HG03095 (cell line): ENCODE data around the gene TXNDC17.
A peak's percentile ranks its signal among the peaks of the same experiment; 100 is the strongest.
"Not testable (repeated sequence)": the region's sequence is repeated elsewhere in the genome, so short reads cannot be mapped to it uniquely, and the experiment has no call there.

Experiments
- ATAC-seq: cut with Tn5 transposase; IDR thresholded peaks from one replicate; pipeline ENCODE4 v1.9.1; 2021; ENCODE audit warnings: moderate library complexity; ENCODE audit not compliant: unreplicated experiment

The TXNDC17 gene

GRCh38 chr17:6660101-6660500 is 19.2 kb downstream of the TXNDC17 start:
- ATAC-seq: no peak

- peak; percentile 69 for ATAC-seq
These were observed 20.1 kb downstream of the TXNDC17 start for GRCh38 chr17:6660805-6661463.

- ATAC-seq: no peak
These were observed 20.6 kb downstream of the TXNDC17 start for GRCh38 chr17:6661464-6661848.

GRCh38 chr17:6663200-6663599 is 22.3 kb downstream of the TXNDC17 start:
- ATAC-seq: not testable (repeated sequence)

GRCh38 chr17:6666077-6666521 is 25.2 kb downstream of the TXNDC17 start:
- ATAC-seq: no peak

- ATAC-seq: no peak
These were observed 25.7 kb downstream of the TXNDC17 start for GRCh38 chr17:6666557-6666956.

- ATAC-seq: no peak
These were observed 26.7 kb downstream of the TXNDC17 start for GRCh38 chr17:6667516-6667915.

GRCh38 chr17:6668219-6668618 is 27.4 kb downstream of the TXNDC17 start:
- ATAC-seq: no peak

- ATAC-seq: no peak
These were observed 28.0 kb downstream of the TXNDC17 start for GRCh38 chr17:6668727-6669425.

- ATAC-seq: no peak
These were observed 28.8 kb downstream of the TXNDC17 start for GRCh38 chr17:6669479-6670212.

GRCh38 chr17:6670571-6670970 is 29.7 kb downstream of the TXNDC17 start:
- no peak for ATAC-seq

- no peak for ATAC-seq
These were observed 30.1 kb downstream of the TXNDC17 start for GRCh38 chr17:6670999-6671398.

GRCh38 chr17:6671431-6671830 is 30.6 kb downstream of the TXNDC17 start:
- no peak for ATAC-seq

GRCh38 chr17:6674586-6674985 is 33.7 kb downstream of the TXNDC17 start:
- no peak for ATAC-seq

GRCh38 chr17:6675201-6675825 is 34.5 kb downstream of the TXNDC17 start:
- no peak for ATAC-seq

- no peak for ATAC-seq
These were observed 35.9 kb downstream of the TXNDC17 start for GRCh38 chr17:6676802-6677157.

GRCh38 chr17:6677158-6677831 is 36.4 kb downstream of the TXNDC17 start:
- no peak for ATAC-seq

GRCh38 chr17:6677946-6678345 is 37.1 kb downstream of the TXNDC17 start:
- no peak for ATAC-seq

GRCh38 chr17:6679241-6679640 is 38.4 kb downstream of the TXNDC17 start:
- ATAC-seq: no peak

- ATAC-seq: no peak
These were observed 40.3 kb downstream of the TXNDC17 start for GRCh38 chr17:6681176-6681575.

GRCh38 chr17:6681671-6682070 is 40.8 kb downstream of the TXNDC17 start:
- no peak for ATAC-seq
